Transverse colon (tissue), 3 donors: ENCODE results near the gene TMSB10.

Experiments used
- CTCF ChIP-seq, 5 experiments: fragments of 200-600 bp in 3 of 5; fragments of 450-650 bp in 2 of 5; sonication (generic) in 3 of 5; IDR thresholded peaks; 1 replicate in 2 of 5; 2 replicates in 3 of 5; pipeline ENCODE4 v1.5.1; 2016 to 2017; ENCODE audit warnings: antibody characterized with exemption in 5 of 5, inconsistent platforms in 3 of 5, mild to moderate bottlenecking in 2 of 5, moderate library complexity in 1 of 5
- EP300 ChIP-seq: sonication (generic); formaldehyde crosslinking; IDR thresholded peaks from one replicate; pipeline ENCODE4 v1.6.1; 2017; ENCODE audit warnings: antibody characterized with exemption, low read depth

GRCh38 chr2:84896567-84896966, 8.9 kb upstream of the TMSB10 start:
- TF ChIP-seq CTCF (IDR thresholded peaks at IDR 0.05) (no peak), EP300 (no peak)
